ENCODE results near the gene RNH1. TPM values are rescaled to one million over a fixed set of nuclear protein-coding genes. Genes with fewer than 3 reads are reported as not detected.

RNH1 gene
- polyA plus RNA-seq, 1 donor from 2014 or later, result 71.8 TPM

- no peaks in the 10 kb centered on the region for H3K79me2 ChIP-seq (replicated peaks; ENCODE audit: insufficient read depth, low read length)
- H3K9me3 ChIP-seq (ENCODE audit: low read length), result no peaks in the 10 kb centered on the region
- H2AFZ ChIP-seq (ENCODE audit: low read depth, low read length), result no peak overlapping the region
- H3K4me3 ChIP-seq (ENCODE audit: low read length), result no peak overlapping the region
- TF ChIP-seq POLR2AphosphoS5 (IDR thresholded peaks at IDR 0.05) (no peak), TAF1 (IDR thresholded peaks at IDR 0.05; ENCODE audit: low read depth) (no peak), EZH2 (IDR thresholded peaks at IDR 0.05; ENCODE audit: borderline replicate concordance, insufficient read depth, low read length, poor library complexity, severe bottlenecking) (no peak), MXI1 (conservative IDR thresholded peaks at IDR 0.05; ENCODE audit: poor library complexity, severe bottlenecking) (no peak), SMC3 (conservative IDR thresholded peaks at IDR 0.05; ENCODE audit: poor library complexity) (no peak), CTCF (IDR thresholded peaks at IDR 0.05; ENCODE audit: poor library complexity, severe bottlenecking) (no peak), RAD21 (conservative IDR thresholded peaks at IDR 0.05) (no peak), REST (IDR thresholded peaks at IDR 0.05; ENCODE audit: borderline replicate concordance) (no peak), EP300 (conservative IDR thresholded peaks at IDR 0.05; ENCODE audit: poor library complexity, severe bottlenecking) (no peak)
- H3K27me3 ChIP-seq (ENCODE audit: insufficient read depth, low read depth, low read length), result no peaks in the 10 kb centered on the region
- H3K36me3 ChIP-seq (ENCODE audit: insufficient read depth, low read length), result no peaks in the 10 kb centered on the region
- no peaks in the 10 kb centered on the region for H4K20me1 ChIP-seq (ENCODE audit: insufficient read depth)
- no peak overlapping the region for H3K9ac ChIP-seq (ENCODE audit: low read length)
- no peaks in the 10 kb centered on the region for H3F3A ChIP-seq (ENCODE audit: insufficient read depth, low read length, poor library complexity, severe bottlenecking)
- H3K27ac ChIP-seq (ENCODE audit: low read length), result no peak overlapping the region
- H3K4me2 ChIP-seq (ENCODE audit: low read length), result no peak overlapping the region
- H3K9me2 ChIP-seq (ENCODE audit: insufficient read depth, low read length), result no peaks in the 10 kb centered on the region
Measured at GRCh38 chr11:548700-549603, 41.9 kb upstream of the RNH1 start.

GRCh38 chr11:545171-545570, 38.1 kb upstream of the RNH1 start:
- H3K27ac ChIP-seq (ENCODE audit: low read length), result no peak overlapping the region
- H3F3A ChIP-seq (ENCODE audit: insufficient read depth, low read length, poor library complexity, severe bottlenecking), result no peaks in the 10 kb centered on the region
- no peaks in the 10 kb centered on the region for H3K36me3 ChIP-seq (ENCODE audit: insufficient read depth, low read length)
- no peak for TF ChIP-seq MXI1 (conservative IDR thresholded peaks at IDR 0.05; ENCODE audit: poor library complexity, severe bottlenecking)
- TF ChIP-seq RAD21 (conservative IDR thresholded peaks at IDR 0.05), result no peak
- TF ChIP-seq TAF1 (IDR thresholded peaks at IDR 0.05; ENCODE audit: low read depth), result no peak
- TF ChIP-seq EZH2 (IDR thresholded peaks at IDR 0.05; ENCODE audit: borderline replicate concordance, insufficient read depth, low read length, poor library complexity, severe bottlenecking), result no peak
- no peak for TF ChIP-seq POLR2AphosphoS5 (IDR thresholded peaks at IDR 0.05)
- no peak for TF ChIP-seq REST (IDR thresholded peaks at IDR 0.05; ENCODE audit: borderline replicate concordance)
- TF ChIP-seq EP300 (conservative IDR thresholded peaks at IDR 0.05; ENCODE audit: poor library complexity, severe bottlenecking), result no peak
- TF ChIP-seq SMC3 (conservative IDR thresholded peaks at IDR 0.05; ENCODE audit: poor library complexity), result no peak
- TF ChIP-seq CTCF (IDR thresholded peaks at IDR 0.05; ENCODE audit: poor library complexity, severe bottlenecking), result no peak
- no peaks in the 10 kb centered on the region for H4K20me1 ChIP-seq (ENCODE audit: insufficient read depth)
- no peak overlapping the region for H2AFZ ChIP-seq (ENCODE audit: low read depth, low read length)
- H3K9me2 ChIP-seq (ENCODE audit: insufficient read depth, low read length), result no peaks in the 10 kb centered on the region
- no peak overlapping the region for H3K9ac ChIP-seq (ENCODE audit: low read length)
- no peaks in the 10 kb centered on the region for H3K9me3 ChIP-seq (ENCODE audit: low read length)
- H3K4me2 ChIP-seq (ENCODE audit: low read length), result no peak overlapping the region
- no peak overlapping the region for H3K4me3 ChIP-seq (ENCODE audit: low read length)
- H3K79me2 ChIP-seq (replicated peaks; ENCODE audit: insufficient read depth, low read length), result no peaks in the 10 kb centered on the region
- H3K27me3 ChIP-seq (ENCODE audit: insufficient read depth, low read depth, low read length), result no peaks in the 10 kb centered on the region

Measured in neural cell (in vitro differentiated cells).